ENCODE results near the gene RUFY2.
"Not testable (repeated sequence)": the region's sequence is repeated elsewhere in the genome, so short reads cannot be mapped to it uniquely, and the experiment has no call there.

The RUFY2 gene, protein sequence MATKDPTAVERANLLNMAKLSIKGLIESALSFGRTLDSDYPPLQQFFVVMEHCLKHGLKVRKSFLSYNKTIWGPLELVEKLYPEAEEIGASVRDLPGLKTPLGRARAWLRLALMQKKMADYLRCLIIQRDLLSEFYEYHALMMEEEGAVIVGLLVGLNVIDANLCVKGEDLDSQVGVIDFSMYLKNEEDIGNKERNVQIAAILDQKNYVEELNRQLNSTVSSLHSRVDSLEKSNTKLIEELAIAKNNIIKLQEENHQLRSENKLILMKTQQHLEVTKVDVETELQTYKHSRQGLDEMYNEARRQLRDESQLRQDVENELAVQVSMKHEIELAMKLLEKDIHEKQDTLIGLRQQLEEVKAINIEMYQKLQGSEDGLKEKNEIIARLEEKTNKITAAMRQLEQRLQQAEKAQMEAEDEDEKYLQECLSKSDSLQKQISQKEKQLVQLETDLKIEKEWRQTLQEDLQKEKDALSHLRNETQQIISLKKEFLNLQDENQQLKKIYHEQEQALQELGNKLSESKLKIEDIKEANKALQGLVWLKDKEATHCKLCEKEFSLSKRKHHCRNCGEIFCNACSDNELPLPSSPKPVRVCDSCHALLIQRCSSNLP

GRCh38 chr10:68406815-68407548 is at the start of gene RUFY2:
Gene RUFY2 (minus strand): TSS chr10:68407277. CDS start chr10:68407189, 88 bp downstream.
- peak; percentile 86 for DNase-seq (ENCODE audit: low spot score)

- not testable (repeated sequence) for DNase-seq (ENCODE audit: low spot score)
These were observed 42.6 kb upstream of the RUFY2 start for GRCh38 chr10:68449698-68450097.

DNA sequence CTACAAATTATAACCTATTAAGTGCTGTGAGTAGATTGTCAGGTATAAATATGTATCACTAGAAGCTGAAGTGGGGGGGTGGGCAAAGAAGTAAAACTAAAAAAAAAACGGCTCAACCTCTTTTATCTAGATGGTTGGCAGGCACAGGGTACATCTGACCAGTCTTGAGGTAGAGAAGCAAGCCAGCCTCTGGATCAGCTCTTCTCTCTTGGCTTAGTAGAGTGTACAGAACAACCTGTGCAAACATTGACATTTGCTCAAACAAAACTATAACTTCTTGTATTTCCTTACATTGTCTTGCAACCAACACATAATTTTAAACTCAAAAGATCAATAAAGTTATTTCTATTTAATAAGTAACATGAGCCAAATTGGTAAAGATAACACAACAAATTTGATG is 39.1 kb upstream of the RUFY2 start:
- no peak for DNase-seq (ENCODE audit: low spot score)

GRCh38 chr10:68442971-68443370 is 35.9 kb upstream of the RUFY2 start:
- no peak for DNase-seq (ENCODE audit: low spot score)

- DNase-seq (ENCODE audit: low spot score): no peak
These were observed 33.8 kb upstream of the RUFY2 start for GRCh38 chr10:68440898-68441297.

DNA sequence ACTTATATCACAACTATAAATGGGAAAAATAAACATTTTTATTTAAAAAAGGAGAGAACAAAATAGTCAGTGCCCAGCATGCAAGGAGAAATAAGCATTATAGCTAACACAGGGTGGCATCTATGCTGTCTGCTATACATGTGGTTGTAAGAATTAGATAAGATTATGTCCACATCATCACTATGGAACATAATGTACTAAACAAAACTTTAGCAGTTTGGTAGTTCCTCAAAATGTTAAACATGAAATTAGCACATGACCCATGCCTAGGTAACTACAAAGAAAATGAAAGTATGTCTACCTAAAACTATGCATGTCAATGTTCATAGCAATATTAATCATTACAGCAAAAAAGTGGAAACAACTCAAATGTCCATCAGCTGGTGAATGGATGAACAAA is 28.7 kb upstream of the RUFY2 start:
- no peak for DNase-seq (ENCODE audit: low spot score)

DNA sequence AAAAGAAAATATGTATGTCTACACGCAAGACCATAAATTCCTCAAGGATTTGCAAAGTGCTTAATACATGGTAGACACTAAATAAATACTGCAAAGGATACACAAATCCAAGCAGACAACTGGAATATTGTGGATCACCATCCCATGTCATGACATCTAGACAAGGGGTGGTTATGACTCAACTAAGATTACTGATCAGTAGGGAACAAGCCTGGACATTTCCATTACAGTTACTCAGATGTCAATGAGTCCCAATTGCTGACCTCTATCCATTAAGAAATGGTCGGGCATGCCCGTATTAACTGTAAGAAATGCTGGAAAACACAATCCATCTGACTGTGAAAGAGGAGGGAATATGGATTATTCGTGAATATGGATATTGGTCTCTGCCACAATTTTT is 27.6 kb upstream of the RUFY2 start:
- no peak for DNase-seq (ENCODE audit: low spot score)

DNA sequence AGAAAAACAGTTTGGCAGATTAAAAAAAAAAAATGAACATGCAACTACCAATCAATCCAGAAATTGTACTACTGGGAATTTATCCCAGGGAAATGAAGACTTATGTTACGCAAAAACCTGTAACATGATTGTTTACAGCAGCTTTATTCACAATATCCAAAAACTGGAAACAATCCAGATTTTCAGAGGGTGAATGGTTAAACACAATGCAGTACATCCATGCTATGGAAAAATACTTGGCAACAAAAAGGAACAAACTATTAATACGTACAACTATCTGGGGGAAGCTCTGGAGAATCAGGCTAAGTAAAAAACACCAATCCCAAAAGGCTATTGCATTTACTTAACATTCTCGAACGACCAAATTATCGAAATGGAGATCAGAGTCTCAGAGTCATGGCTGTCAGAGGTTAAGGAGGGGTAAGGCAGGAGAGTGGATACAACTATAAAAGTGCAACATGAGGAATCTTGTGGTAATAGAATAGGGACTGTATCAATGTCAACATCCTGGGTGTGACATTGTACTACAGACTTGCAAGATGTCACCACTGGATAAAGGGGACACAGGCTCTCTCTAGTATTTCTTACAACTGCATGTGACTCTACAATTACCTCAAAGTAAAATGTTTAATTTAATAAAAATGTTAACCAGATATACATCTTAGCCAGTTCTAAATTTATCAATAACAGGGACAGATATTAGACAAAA is 21.5 kb upstream of the RUFY2 start:
- DNase-seq (ENCODE audit: low spot score): no peak

DNA sequence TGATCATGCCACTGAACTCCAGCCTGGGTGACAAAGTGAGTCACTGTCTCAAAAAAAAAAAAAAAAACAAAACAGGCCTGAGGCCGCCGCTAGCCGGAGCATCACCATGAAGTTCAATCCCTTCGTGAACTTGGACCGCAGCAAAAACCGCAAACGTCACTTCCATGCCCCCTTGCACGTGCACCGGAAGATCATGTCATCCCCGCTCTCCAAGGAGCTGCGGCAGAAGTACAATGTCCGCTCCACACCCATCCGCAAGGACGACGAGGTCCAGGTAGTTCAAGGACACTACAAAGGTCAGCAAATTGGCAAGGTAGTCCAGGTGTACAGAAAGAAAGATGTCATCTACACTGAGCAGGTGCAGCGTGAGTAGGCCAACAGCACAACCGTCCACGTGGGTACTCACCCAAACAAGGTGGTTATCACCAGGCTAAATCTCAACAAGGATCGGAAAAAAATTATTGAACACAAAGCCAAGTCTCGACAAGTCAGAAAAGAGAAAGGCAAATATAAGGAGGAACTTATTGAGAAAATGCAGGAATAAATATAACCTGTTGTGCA is 17.5 kb upstream of the RUFY2 start:
- DNase-seq (ENCODE audit: low spot score): no peak

GRCh38 chr10:68423522-68423921 is 16.4 kb upstream of the RUFY2 start:
- DNase-seq (ENCODE audit: low spot score): no peak

GRCh38 chr10:68419376-68419775 is 12.3 kb upstream of the RUFY2 start:
- no peak for DNase-seq (ENCODE audit: low spot score)

GRCh38 chr10:68408898-68409518 is 1.9 kb upstream of the RUFY2 start:
- no peak for DNase-seq (ENCODE audit: low spot score)

- DNase-seq (ENCODE audit: low spot score): peak; percentile 57
These were observed 814 bp downstream of the RUFY2 start for GRCh38 chr10:68406111-68406814.

GRCh38 chr10:68403701-68404100 is 3.4 kb downstream of the RUFY2 start:
- no peak for DNase-seq (ENCODE audit: low spot score)

GRCh38 chr10:68402276-68402675 is 4.8 kb downstream of the RUFY2 start:
- no peak for DNase-seq (ENCODE audit: low spot score)

GRCh38 chr10:68397005-68397404 is 10.1 kb downstream of the RUFY2 start:
- DNase-seq (ENCODE audit: low spot score): no peak

GRCh38 chr10:68385740-68386139 is 21.3 kb downstream of the RUFY2 start:
- DNase-seq (ENCODE audit: low spot score): no peak

- no peak for DNase-seq (ENCODE audit: low spot score)
These were observed 35.5 kb downstream of the RUFY2 start for GRCh38 chr10:68371604-68372003.

DNA sequence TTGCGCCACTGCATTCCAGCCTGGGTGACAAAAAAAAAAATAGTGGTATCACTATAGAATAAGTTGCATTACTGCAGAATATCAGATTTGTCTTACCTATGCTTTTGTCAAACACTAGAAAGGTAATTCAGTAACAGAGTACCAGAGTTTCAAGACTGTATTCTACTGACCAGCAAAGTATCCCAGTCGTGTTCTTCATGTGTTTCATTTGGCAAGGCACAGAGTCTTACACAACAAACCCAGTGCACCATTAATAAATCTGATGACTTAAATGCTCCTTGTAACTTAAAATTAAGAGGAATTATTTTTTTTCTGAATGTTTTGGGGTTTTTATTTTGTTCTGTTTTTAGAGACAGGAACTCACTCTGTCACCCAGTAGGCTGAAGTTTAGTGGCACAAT is 40.0 kb downstream of the RUFY2 start:
- no peak for DNase-seq (ENCODE audit: low spot score)

GRCh38 chr10:68366600-68366999 is 40.5 kb downstream of the RUFY2 start:
- DNase-seq (ENCODE audit: low spot score): no peak

- DNase-seq (ENCODE audit: low spot score): no peak
These were observed 41.5 kb downstream of the RUFY2 start for GRCh38 chr10:68365611-68366010.

Measured in germinal center (tissue), 1 donor.